NCI-H2227 (cell line): ENCODE measurements around the gene AEN.
A peak's percentile ranks its signal among the peaks of the same experiment; 100 is the strongest.

ENCODE experiments used
- DNase-seq: peaks from one replicate; lab custom pipeline; 2025; ENCODE audit not compliant: unreplicated experiment; lab: John Stamatoyannopoulos, UW

Gene AEN

GRCh38 chr15:88648357-88649214 is 27.4 kb downstream of the AEN start:
- DNase-seq: no peak

DNA sequence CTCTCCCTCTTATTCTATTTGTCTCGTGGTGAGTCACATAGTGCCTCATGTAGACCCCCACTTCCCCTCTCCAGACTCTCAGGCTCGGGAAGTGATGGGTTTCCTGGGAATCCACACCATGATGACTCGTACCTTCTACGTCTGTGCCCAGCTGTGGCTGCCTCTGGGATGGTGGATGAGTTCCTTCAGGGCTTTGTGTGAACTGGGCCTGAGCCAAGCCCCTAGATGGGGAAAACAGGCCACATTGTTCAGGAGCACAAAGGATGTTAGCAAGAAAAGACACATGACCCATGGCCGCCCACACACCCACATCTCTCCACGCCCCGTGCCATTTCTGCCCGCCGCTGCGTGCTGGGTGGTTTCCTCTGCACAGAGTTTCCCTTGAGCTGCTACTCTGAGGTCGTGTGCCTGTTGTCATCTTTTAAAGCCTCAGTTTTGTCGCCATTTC is 28.2 kb downstream of the AEN start:
- DNase-seq: no peak

GRCh38 chr15:88649753-88650551 is 28.8 kb downstream of the AEN start:
- no peak for DNase-seq

GRCh38 chr15:88650556-88650955 is 29.4 kb downstream of the AEN start:
- DNase-seq: no peak

DNA sequence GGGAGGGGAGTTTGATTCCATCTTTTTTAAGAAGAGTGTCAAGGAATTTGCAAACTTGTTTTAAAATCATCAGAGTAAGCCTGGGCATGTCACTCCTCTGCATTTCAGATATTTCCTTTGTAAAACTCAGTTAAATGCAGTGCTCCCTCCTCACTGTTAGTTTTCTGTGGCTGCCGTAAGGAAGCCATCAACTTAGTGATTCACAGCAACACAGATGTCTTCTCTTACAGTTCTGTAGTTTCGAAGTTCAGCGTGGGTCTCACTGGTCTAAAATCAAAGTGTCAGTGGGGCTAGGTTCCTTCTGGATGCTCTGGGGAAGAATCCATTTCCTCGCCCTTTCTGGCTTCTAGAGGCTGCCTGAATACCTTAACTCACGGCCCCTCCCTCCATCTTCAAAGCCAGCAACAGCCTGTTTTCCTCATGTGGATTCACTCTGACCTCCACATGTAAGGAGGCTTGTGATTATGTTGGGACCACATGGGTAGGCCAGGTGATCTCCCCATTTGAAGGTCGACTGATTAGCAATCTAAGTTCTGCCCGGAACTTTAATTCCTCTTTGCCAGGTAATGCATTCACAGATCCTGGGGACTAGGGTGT is 30.1 kb downstream of the AEN start:
- no peak for DNase-seq

- DNase-seq: no peak
Measured at GRCh38 chr15:88651971-88652370, 30.8 kb downstream of the AEN start.

- DNase-seq: peak; percentile 38
Measured at GRCh38 chr15:88652456-88653199, 31.5 kb downstream of the AEN start.

DNA sequence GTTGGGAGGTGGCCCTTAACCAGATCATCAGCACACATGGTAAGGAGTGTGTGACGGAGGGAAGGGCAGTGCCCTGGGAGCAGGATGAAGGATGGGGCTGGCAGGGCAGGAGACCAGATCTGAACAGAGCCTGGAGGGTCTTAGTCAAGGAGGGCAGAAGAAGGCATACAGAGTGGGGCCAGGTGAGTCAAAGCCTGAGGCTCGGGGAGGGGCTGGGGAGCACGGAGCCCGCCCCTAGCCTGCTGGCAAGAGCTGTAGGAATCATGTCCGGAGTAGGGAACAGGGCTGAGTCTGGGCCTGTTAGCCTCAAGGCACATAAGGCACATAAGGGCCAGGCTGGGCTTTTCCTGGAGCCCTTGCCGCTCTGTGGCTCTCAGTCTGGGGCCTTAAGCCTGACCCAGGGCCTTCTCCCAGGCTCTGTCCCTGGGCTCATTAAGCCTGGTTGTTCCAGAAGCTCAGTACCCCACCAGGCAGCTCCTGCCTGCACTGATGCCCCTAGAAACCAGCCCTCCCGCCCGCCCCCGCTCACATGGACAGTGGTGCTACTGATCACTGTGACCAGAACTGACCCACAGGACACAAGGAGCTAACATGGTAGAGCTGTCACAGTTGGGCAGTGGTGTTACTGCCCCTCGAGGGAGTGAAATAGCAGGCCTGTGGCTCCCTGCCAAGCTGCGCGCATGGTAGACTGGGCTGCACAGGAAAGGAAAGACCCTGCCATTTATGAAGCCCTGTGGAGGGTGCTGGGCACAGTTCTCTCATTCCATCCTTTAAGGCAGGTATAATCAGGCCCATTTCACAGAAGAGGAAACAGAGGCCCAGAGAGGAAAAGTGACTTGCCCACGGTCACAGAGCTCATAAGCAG is 32.3 kb downstream of the AEN start:
- DNase-seq: no peak

DNA sequence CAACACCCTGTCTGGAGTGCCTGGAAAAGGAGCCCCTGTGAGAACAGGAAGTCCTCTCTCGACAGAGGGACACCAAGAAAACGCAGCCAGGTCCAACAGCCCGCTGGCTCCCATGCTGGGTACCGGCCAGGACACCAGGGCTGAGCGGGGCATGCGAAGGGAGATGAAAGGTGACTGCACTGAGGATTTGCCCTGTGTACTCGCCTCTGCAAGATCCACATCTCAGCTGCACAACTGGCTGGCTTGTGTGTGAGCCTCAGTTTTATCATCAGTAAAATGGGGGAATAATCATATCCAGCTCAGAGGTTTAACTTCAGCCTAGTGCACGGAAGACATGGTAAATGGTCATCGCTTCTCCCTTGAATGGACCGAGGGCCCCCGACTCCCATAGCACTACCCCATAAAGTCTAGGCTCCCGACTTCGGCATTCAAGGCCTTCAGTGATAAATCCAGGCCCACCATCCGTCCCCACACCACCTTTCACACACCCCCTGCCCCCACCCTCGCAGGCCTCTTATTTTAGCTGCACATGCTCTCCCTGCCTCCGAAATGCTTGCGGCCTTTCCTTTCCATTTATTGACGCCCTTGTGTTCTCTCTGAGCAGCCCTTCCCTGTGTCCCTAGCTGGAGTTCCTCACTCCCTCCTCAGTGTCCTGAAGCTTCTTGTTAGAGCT is 33.4 kb downstream of the AEN start:
- no peak for DNase-seq

DNA sequence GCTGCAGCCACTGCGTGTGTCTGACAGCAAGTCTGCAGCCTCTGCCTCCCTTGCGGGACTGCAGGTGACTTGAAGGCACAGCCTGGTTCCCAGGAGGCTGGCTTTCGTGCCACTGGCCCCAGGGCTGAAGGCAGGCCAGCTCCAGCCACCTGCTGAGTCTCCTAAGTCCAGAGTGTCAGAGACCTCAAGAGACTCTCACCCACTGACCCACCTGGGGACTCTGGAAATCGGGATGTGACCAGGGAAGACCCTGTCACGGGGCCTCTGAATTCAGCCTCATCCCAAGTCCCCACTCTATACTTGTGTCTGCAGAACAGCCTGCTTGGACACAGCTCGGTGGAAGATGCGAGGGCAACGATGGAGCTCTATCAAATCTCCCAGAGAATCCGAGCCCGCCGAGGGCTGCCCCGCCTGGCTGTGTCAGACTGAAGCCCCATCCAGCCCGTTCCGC is 34.0 kb downstream of the AEN start:
- DNase-seq: no peak

- no peak for DNase-seq
Measured at GRCh38 chr15:88655800-88656488, 34.8 kb downstream of the AEN start.

DNA sequence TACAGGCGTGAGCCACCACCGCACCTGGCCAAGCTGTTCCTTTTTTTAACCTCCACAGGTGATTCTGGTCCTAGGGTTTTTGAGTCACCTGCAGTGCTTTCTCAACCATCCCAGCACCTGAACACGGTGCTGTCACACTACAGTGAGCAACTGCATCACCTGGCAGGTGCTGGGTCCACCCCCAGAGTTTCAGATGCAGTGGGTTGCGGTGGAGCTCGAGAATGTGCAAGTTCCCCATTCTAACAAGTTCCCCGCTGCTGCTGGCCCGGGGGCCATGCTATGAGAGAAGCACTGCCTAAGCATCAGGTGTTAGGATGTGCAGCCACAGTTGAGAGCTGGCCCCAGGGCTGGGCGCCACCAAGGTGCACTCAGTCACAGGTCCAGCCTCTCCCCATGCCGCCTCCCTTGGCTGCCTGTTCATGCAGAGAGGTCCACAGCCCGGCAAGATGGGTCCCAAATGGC is 35.7 kb downstream of the AEN start:
- no peak for DNase-seq

DNA sequence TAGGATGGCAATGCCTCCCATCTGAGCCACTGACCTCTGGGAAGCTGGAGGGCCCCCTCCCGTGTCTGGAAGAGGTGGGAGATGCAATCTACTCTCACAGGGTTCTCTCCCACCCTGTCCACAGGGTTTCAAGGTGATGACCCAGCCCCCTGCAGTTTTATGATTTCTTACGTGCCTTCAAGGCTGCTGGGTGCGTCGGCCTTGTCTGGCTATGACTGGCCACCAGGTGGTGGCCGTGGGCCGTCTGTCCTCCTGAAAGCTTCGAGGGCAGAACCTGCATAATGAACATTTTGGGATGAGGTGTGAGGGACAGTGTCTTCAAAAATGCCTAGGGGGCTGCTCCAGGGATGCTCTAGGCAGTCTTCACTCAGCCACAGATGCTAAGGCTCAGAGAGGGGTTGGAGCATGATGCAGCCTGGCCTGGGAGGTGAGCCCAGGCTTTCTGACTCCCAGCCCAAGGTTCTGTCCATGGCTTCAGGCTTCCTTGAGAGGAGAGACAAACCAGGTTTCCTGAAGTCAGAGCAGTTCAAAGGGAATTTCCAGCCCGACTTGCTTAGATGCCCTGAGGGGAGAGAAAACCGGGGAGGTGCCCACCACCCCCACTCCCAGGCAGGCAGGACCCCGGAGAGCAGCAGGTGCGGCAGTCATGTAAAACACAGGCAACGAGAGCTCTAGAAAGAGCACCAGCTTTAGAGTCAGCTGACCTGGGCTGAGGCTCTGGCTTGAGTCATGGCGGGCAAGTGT is 36.4 kb downstream of the AEN start:
- DNase-seq: peak; percentile 25

DNA sequence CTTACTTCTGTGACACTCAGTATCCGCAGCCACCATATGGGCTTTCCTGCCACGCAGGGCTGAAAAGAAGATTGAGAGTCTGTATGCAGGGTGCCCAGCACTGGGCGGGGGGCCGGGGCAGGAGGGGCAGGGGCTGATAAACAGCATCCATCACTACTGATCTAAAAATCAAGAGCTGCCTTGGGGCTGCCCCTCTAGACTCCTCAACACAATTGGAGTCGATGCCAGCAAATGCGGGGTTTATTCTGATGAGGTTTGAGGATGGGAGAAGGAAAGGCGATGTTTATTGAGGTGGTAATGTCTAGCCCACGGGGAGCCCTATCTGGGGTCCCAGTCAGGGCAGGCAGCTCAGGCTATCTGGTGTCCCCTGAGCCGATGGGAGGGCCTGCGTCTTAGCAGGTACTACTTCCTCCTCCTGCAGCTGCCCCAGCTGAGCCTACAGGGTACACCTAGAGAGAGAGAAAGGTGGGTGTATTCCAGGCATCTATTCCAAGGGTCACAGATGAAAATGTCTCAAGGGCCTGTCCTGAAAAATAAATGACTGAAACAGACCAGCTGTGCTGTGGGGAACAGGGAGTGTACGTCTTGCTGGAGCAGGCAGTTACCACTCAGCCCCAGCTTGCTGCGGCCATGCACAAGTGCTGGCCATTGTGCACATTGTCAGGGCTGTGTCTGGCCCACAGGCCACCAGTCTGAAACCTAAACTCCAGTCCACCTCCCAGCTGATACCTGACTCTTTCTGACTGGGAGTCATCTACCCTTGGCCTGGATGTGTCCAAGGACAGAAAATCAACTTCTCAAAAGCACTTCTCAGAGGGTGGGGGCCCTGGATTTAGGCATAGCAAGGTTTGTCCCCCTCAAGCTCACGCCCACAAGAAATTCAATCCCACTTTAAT is 37.2 kb downstream of the AEN start:
- DNase-seq: no peak

GRCh38 chr15:88658972-88659931 is 38.1 kb downstream of the AEN start:
- DNase-seq: no peak
